ENCODE measurements around the gene RADX. TPM values are rescaled to one million over a fixed set of nuclear protein-coding genes. Genes with fewer than 3 reads are reported as not detected.
A peak's percentile ranks its signal among the peaks of the same experiment; 100 is the strongest.
"Not testable (repeated sequence)": the region's sequence is repeated elsewhere in the genome, so short reads cannot be mapped to it uniquely, and the experiment has no call there.

Gene RADX
- 0.87 TPM for total RNA-seq
- long read RNA-seq, result 0 reads

GRCh38 chrX:106611679-106612392 lies at the start of gene RADX:
TSS of gene RADX (plus strand) at chrX:106611978. CDS start at chrX:106612081, 103 bp downstream.
- intact Hi-C loops (cut with DNase I), result loop anchor here (10.0 kb wide), 1 partner anchor 127 kb away; no protein-coding TSS in a partner anchor
- DNase-seq (ENCODE audit: missing footprints), result peak; percentile 85
- peak; percentile 96 for ATAC-seq

GRCh38 chrX:106564986-106565385 lies 46.8 kb upstream of the RADX start:
- no peak for ATAC-seq
- intact Hi-C loops (cut with DNase I), result no loop called here
- no peak for DNase-seq (ENCODE audit: missing footprints)

- DNase-seq (ENCODE audit: missing footprints) (no peak), ATAC-seq (no peak)
- intact Hi-C loops (cut with DNase I), result no loop called here
Observed at GRCh38 chrX:106566362-106566761, 45.4 kb upstream of the RADX start.

- no peak for ATAC-seq
- intact Hi-C loops (cut with DNase I), result no loop called here
- DNase-seq (ENCODE audit: missing footprints), result no peak
Observed at GRCh38 chrX:106581856-106582255, 29.9 kb upstream of the RADX start.

- ATAC-seq, result no peak
- DNase-seq (ENCODE audit: missing footprints), result no peak
- intact Hi-C loops (cut with DNase I), result no loop called here
Observed at GRCh38 chrX:106585478-106585877, 26.3 kb upstream of the RADX start.

- ATAC-seq (no peak), DNase-seq (ENCODE audit: missing footprints) (no peak)
- intact Hi-C loops (cut with DNase I), result no loop called here
Observed at GRCh38 chrX:106588801-106589200, 23.0 kb upstream of the RADX start.

- no peak for ATAC-seq
- DNase-seq (ENCODE audit: missing footprints), result no peak
- intact Hi-C loops (cut with DNase I), result no loop called here
Observed at GRCh38 chrX:106599411-106599810, 12.4 kb upstream of the RADX start.

GRCh38 chrX:106606571-106606970 lies 5.2 kb upstream of the RADX start:
- ATAC-seq (no peak), DNase-seq (ENCODE audit: missing footprints) (no peak)
- intact Hi-C loops (cut with DNase I), result no loop called here

- intact Hi-C loops (cut with DNase I), result no loop called here
- ATAC-seq, result no peak
- DNase-seq (ENCODE audit: missing footprints), result no peak
Observed at GRCh38 chrX:106608016-106608415, 3.8 kb upstream of the RADX start.

- intact Hi-C loops (cut with DNase I), result loop anchor here (10.0 kb wide), 1 partner anchor 126 kb away; no protein-coding TSS in a partner anchor
- DNase-seq (ENCODE audit: missing footprints) (no peak), ATAC-seq (peak; percentile 28)
Observed at GRCh38 chrX:106611317-106611678, 480 bp upstream of the RADX start.

GRCh38 chrX:106612393-106612763 lies 600 bp downstream of the RADX start:
- no peak for DNase-seq (ENCODE audit: missing footprints)
- intact Hi-C loops (cut with DNase I), result loop anchor here (10.0 kb wide), 1 partner anchor 128 kb away; no protein-coding TSS in a partner anchor
- ATAC-seq, result no peak

- no peak for DNase-seq (ENCODE audit: missing footprints)
- intact Hi-C loops (cut with DNase I), result loop anchor here (10.0 kb wide), 1 partner anchor 128 kb away; no protein-coding TSS in a partner anchor
- ATAC-seq, result no peak
Observed at GRCh38 chrX:106613277-106613676, 1.5 kb downstream of the RADX start.

GRCh38 chrX:106615041-106615440 lies 3.3 kb downstream of the RADX start:
- intact Hi-C loops (cut with DNase I), result loop anchor here (10.0 kb wide), 1 partner anchor 130 kb away; no protein-coding TSS in a partner anchor
- DNase-seq (ENCODE audit: missing footprints) (no peak), ATAC-seq (no peak)

- intact Hi-C loops (cut with DNase I), result loop anchor here (10.0 kb wide), 1 partner anchor 135 kb away; no protein-coding TSS in a partner anchor
- ATAC-seq (no peak), DNase-seq (ENCODE audit: missing footprints) (no peak)
Observed at GRCh38 chrX:106619797-106620196, 8.0 kb downstream of the RADX start.

GRCh38 chrX:106621836-106622235 lies 10.1 kb downstream of the RADX start:
- intact Hi-C loops (cut with DNase I), result no loop called here
- DNase-seq (ENCODE audit: missing footprints) (no peak), ATAC-seq (no peak)

GRCh38 chrX:106626789-106627188 lies 15.0 kb downstream of the RADX start:
- ATAC-seq (no peak), DNase-seq (ENCODE audit: missing footprints) (no peak)
- intact Hi-C loops (cut with DNase I), result no loop called here

GRCh38 chrX:106631615-106632014 lies 19.8 kb downstream of the RADX start:
- DNase-seq (ENCODE audit: missing footprints) (no peak), ATAC-seq (no peak)
- intact Hi-C loops (cut with DNase I), result no loop called here

GRCh38 chrX:106649523-106650428 lies 38.0 kb downstream of the RADX start:
- intact Hi-C loops (cut with DNase I), result no loop called here
- ATAC-seq (no peak), DNase-seq (ENCODE audit: missing footprints) (no peak)

- DNase-seq (ENCODE audit: missing footprints); intact Hi-C loops (cut with DNase I); ATAC-seq: not testable (repeated sequence)
Observed at GRCh38 chrX:106653625-106654024, 41.8 kb downstream of the RADX start.

- ATAC-seq (no peak), DNase-seq (ENCODE audit: missing footprints) (no peak)
- intact Hi-C loops (cut with DNase I), result no loop called here
Observed at GRCh38 chrX:106670631-106671030, 58.9 kb downstream of the RADX start.
